A673 (cell line): Measurements from ENCODE around the gene TEAD1. TPM values are rescaled to one million over a fixed set of nuclear protein-coding genes. Genes with fewer than 3 reads are reported as not detected.

Source experiments
- BruUV-seq: library from RNA; stranded (reverse); fragments of 400-500 nt; replicated peaks from 2 replicates; lab custom pipeline; 2021; lab: Mats Ljungman, UMichigan
- CTCF ChIA-PET: fragments of 300-600 bp; sonication (Branson Sonifier 250); formaldehyde crosslinking; loops from one replicate; lab custom pipeline; 2022; ENCODE audit warnings: antibody characterized with exemption; lab: Charles Lee
- POLR2A ChIA-PET: fragments of 300-600 bp; sonication (Branson Sonifier 250); formaldehyde crosslinking; loops from one replicate; lab custom pipeline; 2022; ENCODE audit warnings: antibody characterized with exemption; ENCODE audit not compliant: low non-redundant PET; lab: Charles Lee
- DNase-seq: peaks from one replicate; pipeline ENCODE4 v3.0.0-alpha.2; 2015; ENCODE audit warnings: low spot score
- H3K27ac ChIP-seq: fragments of 200-600 bp; sonication (generic); 2 replicates; pipeline ENCODE4 v1.5.1; 2016; ENCODE audit warnings: mixed run types, low read depth, mild to moderate bottlenecking, mixed read lengths, antibody characterized with exemption, low read length; ENCODE audit not compliant: poor library complexity, severe bottlenecking
- H3K27me3 ChIP-seq: fragments of 200-600 bp; sonication (generic); replicated peaks from 2 replicates; pipeline ENCODE4 v1.6.1; 2017; ENCODE audit warnings: mixed run types, low read depth, mild to moderate bottlenecking, mixed read lengths, antibody characterized with exemption, low read length; ENCODE audit not compliant: insufficient read depth, poor library complexity
- H3K36me3 ChIP-seq: fragments of 200-600 bp; sonication (generic); 2 replicates; pipeline ENCODE4 v1.6.1; 2016; ENCODE audit warnings: mixed run types, mild to moderate bottlenecking, mixed read lengths, antibody characterized with exemption, low read length; ENCODE audit not compliant: insufficient read depth, poor library complexity, severe bottlenecking
- H3K4me1 ChIP-seq: fragments of 200-600 bp; sonication (generic); 2 replicates; pipeline ENCODE4 v1.6.1; 2017; ENCODE audit warnings: mixed run types, mild to moderate bottlenecking, mixed read lengths, antibody characterized with exemption, low read length; ENCODE audit not compliant: insufficient read depth, poor library complexity, severe bottlenecking
- H3K4me3 ChIP-seq: fragments of 200-600 bp; sonication (generic); 2 replicates; pipeline ENCODE4 v1.5.1; 2016; ENCODE audit warnings: low read depth, mixed run types, mild to moderate bottlenecking, mixed read lengths, low read length; ENCODE audit not compliant: poor library complexity, severe bottlenecking
- H3K9me3 ChIP-seq: fragments of 200-600 bp; sonication (generic); 2 replicates; pipeline ENCODE4 v1.6.1; 2016; ENCODE audit warnings: mixed run types, low read depth, mild to moderate bottlenecking, mixed read lengths, antibody characterized with exemption, low read length; ENCODE audit not compliant: poor library complexity, severe bottlenecking
- EZH2 ChIP-seq: fragments of 200-600 bp; sonication (generic); IDR thresholded peaks from 2 replicates; pipeline ENCODE4 v1.6.1; 2017; ENCODE audit warnings: borderline replicate concordance, low read depth, mild to moderate bottlenecking, mixed read lengths, antibody characterized with exemption, low read length; ENCODE audit not compliant: poor library complexity, severe bottlenecking
- intact Hi-C: fragments of 100-400 bp; cut with micrococcal nuclease; formaldehyde crosslinking; loops from one replicate; pipeline ENCODE4 v1.10.0; 2022; ENCODE audit not compliant: unreplicated experiment
- total RNA-seq: library from RNA; stranded (reverse); gene quantifications from 2 replicates; pipeline ENCODE4 v1.2.3, GENCODE V29; 2021
- TF ChIP-seq, protein P1 (sequence below): fragments of 300-800, 200-600 bp; sonication (generic); conservative IDR thresholded peaks from 2 replicates; pipeline ENCODE4 v1.5.1; 2017; ENCODE audit warnings: low read depth, mild to moderate bottlenecking, antibody characterized with exemption, low read length, moderate library complexity, mixed read lengths

The TEAD1 gene
- total RNA-seq, 1 experiment from 2014 or later: 81.8 TPM

- intact Hi-C loops: no loop called here
- no TSS peak for BruUV-seq
- Histone ChIP-seq H3K27me3 (no peaks in the 10 kb centered on the region), H3K27ac (no peak overlapping the region), H3K4me1 (peaks cover 29% of the 10 kb centered on the region), H3K4me3 (no peak overlapping the region), H3K36me3 (no peaks in the 10 kb centered on the region), H3K9me3 (no peaks in the 10 kb centered on the region)
- ChIA-PET CTCF (no interaction called here), POLR2A (no interaction called here)
- no peak for DNase-seq
- TF ChIP-seq, protein P1, sequence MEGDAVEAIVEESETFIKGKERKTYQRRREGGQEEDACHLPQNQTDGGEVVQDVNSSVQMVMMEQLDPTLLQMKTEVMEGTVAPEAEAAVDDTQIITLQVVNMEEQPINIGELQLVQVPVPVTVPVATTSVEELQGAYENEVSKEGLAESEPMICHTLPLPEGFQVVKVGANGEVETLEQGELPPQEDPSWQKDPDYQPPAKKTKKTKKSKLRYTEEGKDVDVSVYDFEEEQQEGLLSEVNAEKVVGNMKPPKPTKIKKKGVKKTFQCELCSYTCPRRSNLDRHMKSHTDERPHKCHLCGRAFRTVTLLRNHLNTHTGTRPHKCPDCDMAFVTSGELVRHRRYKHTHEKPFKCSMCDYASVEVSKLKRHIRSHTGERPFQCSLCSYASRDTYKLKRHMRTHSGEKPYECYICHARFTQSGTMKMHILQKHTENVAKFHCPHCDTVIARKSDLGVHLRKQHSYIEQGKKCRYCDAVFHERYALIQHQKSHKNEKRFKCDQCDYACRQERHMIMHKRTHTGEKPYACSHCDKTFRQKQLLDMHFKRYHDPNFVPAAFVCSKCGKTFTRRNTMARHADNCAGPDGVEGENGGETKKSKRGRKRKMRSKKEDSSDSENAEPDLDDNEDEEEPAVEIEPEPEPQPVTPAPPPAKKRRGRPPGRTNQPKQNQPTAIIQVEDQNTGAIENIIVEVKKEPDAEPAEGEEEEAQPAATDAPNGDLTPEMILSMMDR: no peak
- TF ChIP-seq EZH2: no peak
These were observed 76.0 kb downstream of the TEAD1 start for GRCh38 chr11:12750181-12750580.

DNA sequence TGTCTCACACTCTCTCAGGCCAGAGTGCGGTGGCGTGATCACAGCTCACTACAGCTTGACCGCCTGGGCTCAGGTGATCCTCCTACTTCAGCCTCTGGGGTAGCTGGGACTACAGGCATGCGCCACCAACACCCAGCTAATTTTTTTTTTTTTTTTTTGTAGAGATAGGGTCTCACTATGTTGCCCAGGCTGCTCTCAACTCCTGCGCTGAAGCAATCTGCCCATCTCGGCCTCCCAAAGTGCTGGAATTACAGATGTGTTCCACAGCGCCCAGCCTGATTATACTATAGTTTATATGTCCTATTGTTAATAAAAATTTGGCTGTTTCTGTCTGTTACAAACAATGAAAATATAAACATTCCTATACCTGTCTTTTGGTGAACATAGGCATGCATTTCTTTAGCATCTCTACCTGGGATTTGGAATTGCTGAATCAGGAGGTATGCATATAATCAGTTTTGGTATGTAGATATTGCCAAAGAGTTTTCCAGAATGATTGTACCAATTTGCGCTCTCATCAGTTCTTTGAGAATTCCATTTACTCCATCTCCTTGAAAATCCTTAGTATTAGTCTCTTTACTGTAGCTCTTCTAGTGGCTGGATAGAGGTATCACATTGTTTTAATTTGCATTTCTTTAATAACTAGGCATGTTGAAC lies 78.8 kb downstream of the TEAD1 start:
- H3K27ac ChIP-seq: no peak overlapping the region
- peaks cover 17% of the 10 kb centered on the region for H3K4me1 ChIP-seq
- BruUV-seq: no TSS peak
- intact Hi-C loops: no loop called here
- H3K9me3 ChIP-seq: no peaks in the 10 kb centered on the region
- H3K36me3 ChIP-seq: no peaks in the 10 kb centered on the region
- H3K4me3 ChIP-seq: no peak overlapping the region
- no peaks in the 10 kb centered on the region for H3K27me3 ChIP-seq
- TF ChIP-seq EZH2: no peak
- TF ChIP-seq, protein P1: no peak
- POLR2A ChIA-PET: no interaction called here
- DNase-seq: no peak
- CTCF ChIA-PET: interaction anchor here (0.6 kb wide), 1 partner anchor 13 kb away, joined by 3 read pairs; no protein-coding TSS in a partner anchor

DNA sequence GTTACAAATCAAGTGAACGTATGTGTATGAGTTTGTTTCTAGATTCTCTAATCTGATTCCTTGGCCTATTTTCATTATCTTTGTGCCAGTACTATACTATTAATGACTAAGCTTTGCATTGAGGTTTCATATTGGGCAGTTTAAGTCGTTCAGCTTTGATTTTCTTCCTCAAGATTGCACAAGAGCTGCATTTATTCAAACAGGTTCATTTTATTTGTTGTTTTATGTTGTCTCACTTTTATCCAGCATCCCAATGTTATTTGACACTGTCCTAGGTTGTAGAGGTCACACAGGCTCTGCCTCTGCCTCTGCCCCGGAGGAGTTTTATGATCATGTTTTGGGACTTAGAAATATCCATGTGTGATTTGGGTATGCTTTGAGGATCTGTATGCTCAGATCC lies 79.8 kb downstream of the TEAD1 start:
- H3K9me3 ChIP-seq: no peaks in the 10 kb centered on the region
- H3K36me3 ChIP-seq: no peaks in the 10 kb centered on the region
- TF ChIP-seq, protein P1: no peak
- no peak for TF ChIP-seq EZH2
- peaks cover 17% of the 10 kb centered on the region for H3K4me1 ChIP-seq
- no peak for DNase-seq
- BruUV-seq: no TSS peak
- no peak overlapping the region for H3K4me3 ChIP-seq
- intact Hi-C loops: no loop called here
- CTCF ChIA-PET: no interaction called here
- POLR2A ChIA-PET: no interaction called here
- H3K27ac ChIP-seq: no peak overlapping the region
- H3K27me3 ChIP-seq: no peaks in the 10 kb centered on the region
